ENCODE measurements around the gene SLC17A1.

DNA sequence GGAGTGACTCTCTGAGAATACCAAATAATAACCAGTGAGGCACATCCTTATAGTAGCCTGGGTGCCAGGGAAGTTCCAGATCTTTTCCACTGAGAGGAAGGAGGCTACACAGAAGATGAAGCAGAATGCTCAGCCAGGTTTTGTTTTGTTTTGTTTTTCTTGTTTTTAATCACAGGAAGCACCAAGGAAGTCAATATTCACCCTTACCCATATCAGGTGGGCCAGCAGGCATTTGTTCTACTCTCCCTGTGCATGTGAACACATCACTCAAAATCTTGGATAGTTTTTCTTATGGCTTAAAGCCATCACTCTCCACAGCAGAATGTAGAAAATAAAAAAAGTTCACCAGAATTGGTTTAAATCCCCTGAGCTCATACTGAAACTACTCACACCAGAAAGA is 10.5 kb downstream of the SLC17A1 start:
- TF ChIP-seq, protein P1, sequence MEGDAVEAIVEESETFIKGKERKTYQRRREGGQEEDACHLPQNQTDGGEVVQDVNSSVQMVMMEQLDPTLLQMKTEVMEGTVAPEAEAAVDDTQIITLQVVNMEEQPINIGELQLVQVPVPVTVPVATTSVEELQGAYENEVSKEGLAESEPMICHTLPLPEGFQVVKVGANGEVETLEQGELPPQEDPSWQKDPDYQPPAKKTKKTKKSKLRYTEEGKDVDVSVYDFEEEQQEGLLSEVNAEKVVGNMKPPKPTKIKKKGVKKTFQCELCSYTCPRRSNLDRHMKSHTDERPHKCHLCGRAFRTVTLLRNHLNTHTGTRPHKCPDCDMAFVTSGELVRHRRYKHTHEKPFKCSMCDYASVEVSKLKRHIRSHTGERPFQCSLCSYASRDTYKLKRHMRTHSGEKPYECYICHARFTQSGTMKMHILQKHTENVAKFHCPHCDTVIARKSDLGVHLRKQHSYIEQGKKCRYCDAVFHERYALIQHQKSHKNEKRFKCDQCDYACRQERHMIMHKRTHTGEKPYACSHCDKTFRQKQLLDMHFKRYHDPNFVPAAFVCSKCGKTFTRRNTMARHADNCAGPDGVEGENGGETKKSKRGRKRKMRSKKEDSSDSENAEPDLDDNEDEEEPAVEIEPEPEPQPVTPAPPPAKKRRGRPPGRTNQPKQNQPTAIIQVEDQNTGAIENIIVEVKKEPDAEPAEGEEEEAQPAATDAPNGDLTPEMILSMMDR (IDR thresholded peaks at IDR 0.05) = no peak
- no peak for TF ChIP-seq ZFX (IDR thresholded peaks at IDR 0.05; ENCODE audit: borderline replicate concordance)

All from 22Rv1 (cell line).